Type B pancreatic cell (in vitro differentiated cells): Measurements from ENCODE around the gene PAQR9. TPM values are rescaled to one million over a fixed set of nuclear protein-coding genes. Genes with fewer than 3 reads are reported as not detected.

ENCODE experiments used
- DNase-seq: peaks from one replicate; pipeline ENCODE4 v3.0.0; 2021; ENCODE audit warnings: mixed read lengths; ENCODE audit not compliant: unreplicated experiment; ENCODE audit errors: extremely low spot score
- H3K27ac Mint-ChIP-seq: 2 replicates; pipeline ENCODE4 v1.8.0; 2021; ENCODE audit warnings: mild to moderate bottlenecking, mixed read lengths
- H3K27me3 Mint-ChIP-seq: 2 replicates; pipeline ENCODE4 v1.8.0; 2021; ENCODE audit warnings: mixed read lengths
- H3K36me3 Mint-ChIP-seq: 2 replicates; pipeline ENCODE4 v1.8.0; 2021; ENCODE audit warnings: mixed read lengths
- H3K4me1 Mint-ChIP-seq: one replicate; pipeline ENCODE4 v1.8.0; 2021; ENCODE audit warnings: mixed read lengths; ENCODE audit not compliant: unreplicated experiment
- H3K4me3 Mint-ChIP-seq: 2 replicates; pipeline ENCODE4 v1.8.0; 2021; ENCODE audit warnings: mild to moderate bottlenecking, mixed read lengths
- H3K9me3 Mint-ChIP-seq: 2 replicates; pipeline ENCODE4 v1.8.0; 2021; ENCODE audit warnings: mixed read lengths
- CTCF ChIP-seq: fragments of 200-600 bp; sonication (generic); conservative IDR thresholded peaks from 2 replicates; pipeline ENCODE4 v1.5.0; 2021; ENCODE audit warnings: antibody characterized with exemption, mild to moderate bottlenecking
- total RNA-seq: library from RNA; stranded (reverse); gene quantifications from 2 replicates; pipeline ENCODE4 v1.2.1, GENCODE V29; 2021; ENCODE audit warnings: low replicate concordance

Gene PAQR9
- total RNA-seq, 1 donor from 2014 or later, result 0.58 TPM

GRCh38 chr3:142947352-142947751, 16.1 kb downstream of the PAQR9 start:
- Mint-ChIP-seq H3K27ac (no peak overlapping the region), H3K36me3 (no peaks in the 10 kb centered on the region), H3K4me1 (peaks cover 5% of the 10 kb centered on the region), H3K27me3 (peaks cover 10% of the 10 kb centered on the region), H3K4me3 (no peak overlapping the region), H3K9me3 (no peaks in the 10 kb centered on the region)
- DNase-seq, result no peak
- TF ChIP-seq CTCF, result no peak

- Mint-ChIP-seq H3K27me3 (peaks cover 7% of the 10 kb centered on the region), H3K4me1 (peaks cover 5% of the 10 kb centered on the region), H3K36me3 (no peaks in the 10 kb centered on the region), H3K9me3 (no peaks in the 10 kb centered on the region), H3K27ac (no peak overlapping the region), H3K4me3 (no peak overlapping the region)
- no peak for DNase-seq
- no peak for TF ChIP-seq CTCF
Measured at GRCh38 chr3:142946861-142947260, 16.6 kb downstream of the PAQR9 start.

DNA sequence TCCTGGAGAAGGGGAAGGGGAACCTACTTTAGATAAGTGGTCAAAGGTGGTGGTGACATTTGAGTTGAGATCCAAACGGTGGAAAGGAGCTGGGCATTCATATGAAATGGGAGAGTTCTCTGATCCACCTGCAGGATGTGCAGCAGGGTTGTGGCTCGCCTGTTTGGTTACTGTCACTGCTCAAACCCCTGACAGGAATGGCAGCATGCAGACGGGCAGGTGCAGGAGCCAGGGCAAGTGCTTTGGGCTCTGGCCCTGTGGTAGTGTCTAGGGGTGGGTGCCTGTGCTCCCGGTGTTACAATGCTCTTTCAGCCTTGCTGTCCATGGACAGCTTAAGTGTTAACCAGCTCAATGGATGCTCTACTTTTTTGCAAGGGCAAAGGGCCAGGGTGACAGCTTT, 18.5 kb downstream of the PAQR9 start:
- Mint-ChIP-seq H3K36me3 (no peaks in the 10 kb centered on the region), H3K4me1 (peaks cover 9% of the 10 kb centered on the region), H3K4me3 (no peak overlapping the region), H3K9me3 (no peaks in the 10 kb centered on the region), H3K27ac (no peak overlapping the region), H3K27me3 (peaks cover 2% of the 10 kb centered on the region)
- no peak for DNase-seq
- TF ChIP-seq CTCF, result no peak

- Mint-ChIP-seq H3K27me3 (peaks cover 2% of the 10 kb centered on the region), H3K9me3 (no peaks in the 10 kb centered on the region), H3K4me1 (peaks cover 4% of the 10 kb centered on the region), H3K27ac (no peak overlapping the region), H3K4me3 (no peak overlapping the region), H3K36me3 (no peaks in the 10 kb centered on the region)
- DNase-seq, result no peak
- no peak for TF ChIP-seq CTCF
Measured at GRCh38 chr3:142944342-142944741, 19.1 kb downstream of the PAQR9 start.

GRCh38 chr3:142943870-142944269, 19.6 kb downstream of the PAQR9 start:
- H3K4me3 Mint-ChIP-seq, result no peak overlapping the region
- H3K36me3 Mint-ChIP-seq, result no peaks in the 10 kb centered on the region
- H3K27ac Mint-ChIP-seq, result no peak overlapping the region
- no peak for TF ChIP-seq CTCF
- H3K27me3 Mint-ChIP-seq, result peaks cover 2% of the 10 kb centered on the region
- no peak for DNase-seq
- H3K9me3 Mint-ChIP-seq, result no peaks in the 10 kb centered on the region
- H3K4me1 Mint-ChIP-seq, result peaks cover 4% of the 10 kb centered on the region

GRCh38 chr3:142943349-142943748, 20.1 kb downstream of the PAQR9 start:
- TF ChIP-seq CTCF, result no peak
- H3K4me3 Mint-ChIP-seq, result no peak overlapping the region

More at GRCh38 chr3:142943349-142943748, 20.1 kb downstream of the PAQR9 start:
- DNase-seq, result no peak
- Mint-ChIP-seq H3K27me3 (peaks cover 2% of the 10 kb centered on the region), H3K27ac (no peak overlapping the region), H3K36me3 (no peaks in the 10 kb centered on the region), H3K9me3 (no peaks in the 10 kb centered on the region), H3K4me1 (peaks cover 4% of the 10 kb centered on the region)
